ENCODE data around the gene PGM5. TPM values are rescaled to one million over a fixed set of nuclear protein-coding genes. Genes with fewer than 3 reads are reported as not detected.

PGM5 gene
- total and polyA plus RNA-seq, 2 donors (not counting 3 experiments of a cell fraction or from before 2014, with no cell fraction given) = 0.14 to 1.9 TPM

DNA sequence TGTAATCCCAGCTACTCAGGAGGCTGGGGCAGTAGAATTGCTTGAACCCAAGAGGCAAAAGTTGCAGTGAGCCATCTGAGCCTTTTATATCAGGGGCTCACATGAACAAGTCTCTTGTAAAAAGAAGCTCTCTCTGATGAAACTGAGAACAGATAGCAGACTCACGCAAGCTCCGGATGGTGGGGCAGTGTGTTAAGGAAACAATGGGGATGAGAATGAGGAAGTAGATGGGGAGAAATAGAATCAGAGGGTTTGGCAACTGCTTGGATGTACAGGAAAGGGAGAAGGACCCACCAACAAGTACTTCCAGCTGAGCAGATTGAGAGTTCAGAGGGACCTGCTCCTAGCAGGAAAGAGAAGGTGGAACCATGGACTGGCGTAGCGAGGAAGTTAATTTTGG lies 165.7 kb downstream of the PGM5 start:
- Histone ChIP-seq H3K27me3 (ENCODE audit: control insufficient read depth in 2 of 2, insufficient read depth in 2 of 2, low read length in 2 of 2) (no peaks in the 10 kb centered on the region), H3K36me3 (ENCODE audit: control insufficient read depth in 2 of 2, extremely low read depth in 1 of 2, insufficient read depth in 2 of 2, low read length in 2 of 2) (no peaks in the 10 kb centered on the region), H3K9ac (replicated peaks; ENCODE audit: extremely low read depth, insufficient read depth, low read length) (no peak overlapping the region), H2AFZ (ENCODE audit: low read depth, low read length) (no peak overlapping the region), H3K27ac (ENCODE audit: insufficient read depth, low read depth, low read length) (no peak overlapping the region), H3K4me1 (ENCODE audit: control insufficient read depth, extremely low read depth, insufficient read depth, low read length) (no peaks in the 10 kb centered on the region), H3K9me3 (replicated peaks; ENCODE audit: control insufficient read depth, insufficient read depth, low read length) (no peaks in the 10 kb centered on the region), H3K4me3 (replicated peaks in 1 of 3; ENCODE audit: insufficient read depth in 1 of 3, low read depth in 1 of 3, low read length in 3 of 3) (no peak overlapping the region), H3K79me2 (ENCODE audit: control insufficient read depth, insufficient read depth, low read length) (no peaks in the 10 kb centered on the region), H3K9me1 (replicated peaks; ENCODE audit: control insufficient read depth, extremely low read depth, insufficient read depth, low read length) (no peaks in the 10 kb centered on the region), H3K4me2 (ENCODE audit: insufficient read depth, low read length) (no peak overlapping the region), H4K20me1 (replicated peaks; ENCODE audit: control insufficient read depth, extremely low read depth, insufficient read depth, low read length) (peaks cover 2% of the 10 kb centered on the region)
- intact Hi-C loops (cut with micrococcal nuclease) = no loop called here
- no peak for TF ChIP-seq POLR2A (IDR thresholded peaks at IDR 0.05; ENCODE audit: low read depth, low read length)
- TF ChIP-seq, protein P1, sequence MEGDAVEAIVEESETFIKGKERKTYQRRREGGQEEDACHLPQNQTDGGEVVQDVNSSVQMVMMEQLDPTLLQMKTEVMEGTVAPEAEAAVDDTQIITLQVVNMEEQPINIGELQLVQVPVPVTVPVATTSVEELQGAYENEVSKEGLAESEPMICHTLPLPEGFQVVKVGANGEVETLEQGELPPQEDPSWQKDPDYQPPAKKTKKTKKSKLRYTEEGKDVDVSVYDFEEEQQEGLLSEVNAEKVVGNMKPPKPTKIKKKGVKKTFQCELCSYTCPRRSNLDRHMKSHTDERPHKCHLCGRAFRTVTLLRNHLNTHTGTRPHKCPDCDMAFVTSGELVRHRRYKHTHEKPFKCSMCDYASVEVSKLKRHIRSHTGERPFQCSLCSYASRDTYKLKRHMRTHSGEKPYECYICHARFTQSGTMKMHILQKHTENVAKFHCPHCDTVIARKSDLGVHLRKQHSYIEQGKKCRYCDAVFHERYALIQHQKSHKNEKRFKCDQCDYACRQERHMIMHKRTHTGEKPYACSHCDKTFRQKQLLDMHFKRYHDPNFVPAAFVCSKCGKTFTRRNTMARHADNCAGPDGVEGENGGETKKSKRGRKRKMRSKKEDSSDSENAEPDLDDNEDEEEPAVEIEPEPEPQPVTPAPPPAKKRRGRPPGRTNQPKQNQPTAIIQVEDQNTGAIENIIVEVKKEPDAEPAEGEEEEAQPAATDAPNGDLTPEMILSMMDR (IDR thresholded peaks at IDR 0.05; ENCODE audit: extremely low read depth in 1 of 2, insufficient read depth in 1 of 2, low read depth in 1 of 2, low read length in 2 of 2) = no peak
- no peak for TF ChIP-seq EZH2 (IDR thresholded peaks at IDR 0.05; ENCODE audit: borderline replicate concordance, low read depth, low read length, severe bottlenecking)
- no peak for TF ChIP-seq POLR2AphosphoS5 (IDR thresholded peaks at IDR 0.05; ENCODE audit: insufficient read depth, low read depth, low read length)
- TF ChIP-seq, protein P2, sequence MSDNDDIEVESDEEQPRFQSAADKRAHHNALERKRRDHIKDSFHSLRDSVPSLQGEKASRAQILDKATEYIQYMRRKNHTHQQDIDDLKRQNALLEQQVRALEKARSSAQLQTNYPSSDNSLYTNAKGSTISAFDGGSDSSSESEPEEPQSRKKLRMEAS (IDR thresholded peaks at IDR 0.05; ENCODE audit: insufficient read depth, insufficient read length) = no peak
- TF ChIP-seq MYC (IDR thresholded peaks at IDR 0.05; ENCODE audit: low read depth, low read length) = no peak
- no peak for TF ChIP-seq FOS (IDR thresholded peaks at IDR 0.05; ENCODE audit: borderline replicate concordance, insufficient read depth, low read length)
- TF ChIP-seq GATA2 (IDR thresholded peaks at IDR 0.05; ENCODE audit: insufficient read depth, insufficient read length, low read depth, low read length) = no peak
- TF ChIP-seq JUN (IDR thresholded peaks at IDR 0.05; ENCODE audit: borderline replicate concordance, insufficient read depth, insufficient read length, low read depth) = no peak
- ChIA-PET CTCF (no interaction called here), POLR2A (no interaction called here)
- DNase-seq (ENCODE audit: low read depth, low spot score) = no peak
- dilution Hi-C loops (cut with MboI; ENCODE audit: extremely low pct_ligation_motif_present, low sequenced_read_pairs) = no loop called here
- BruUV-seq (replicated peaks) = no TSS peak
- FAIRE-seq = no peak
